GM21717 (cell line): ENCODE measurements around the gene RNF212B.
"Not testable (repeated sequence)": the region's sequence is repeated elsewhere in the genome, so short reads cannot be mapped to it uniquely, and the experiment has no call there.

Experiments
- ATAC-seq: cut with Tn5 transposase; IDR thresholded peaks from one replicate; pipeline ENCODE4 v1.9.1; 2021; ENCODE audit warnings: mild to moderate bottlenecking, moderate library complexity; ENCODE audit not compliant: unreplicated experiment

Gene RNF212B

GRCh38 chr14:23237772-23238594, at the start of gene RNF212B:
TSS of gene RNF212B (plus strand) at chr14:23237936. CDS start at chr14:23240346, 2,410 bp downstream.
- no peak for ATAC-seq

GRCh38 chr14:23193432-23193831, 44.3 kb upstream of the RNF212B start:
- no peak for ATAC-seq

- ATAC-seq: no peak
Observed at GRCh38 chr14:23195552-23196101, 42.1 kb upstream of the RNF212B start.

GRCh38 chr14:23196487-23196886, 41.2 kb upstream of the RNF212B start:
- not testable (repeated sequence) for ATAC-seq

- ATAC-seq: not testable (repeated sequence)
Observed at GRCh38 chr14:23199141-23199540, 38.6 kb upstream of the RNF212B start.

GRCh38 chr14:23202001-23202400, 35.7 kb upstream of the RNF212B start:
- no peak for ATAC-seq

- no peak for ATAC-seq
Observed at GRCh38 chr14:23206422-23207145, 31.2 kb upstream of the RNF212B start.

GRCh38 chr14:23207146-23207540, 30.6 kb upstream of the RNF212B start:
- no peak for ATAC-seq

GRCh38 chr14:23208324-23208723, 29.4 kb upstream of the RNF212B start:
- ATAC-seq: no peak

GRCh38 chr14:23209651-23210423, 27.9 kb upstream of the RNF212B start:
- no peak for ATAC-seq

GRCh38 chr14:23215421-23215820, 22.3 kb upstream of the RNF212B start:
- ATAC-seq: no peak

- no peak for ATAC-seq
Observed at GRCh38 chr14:23217032-23218020, 20.4 kb upstream of the RNF212B start.

GRCh38 chr14:23219075-23219474, 18.7 kb upstream of the RNF212B start:
- no peak for ATAC-seq

GRCh38 chr14:23224958-23225357, 12.8 kb upstream of the RNF212B start:
- ATAC-seq: not testable (repeated sequence)

- no peak for ATAC-seq
Observed at GRCh38 chr14:23227566-23227965, 10.2 kb upstream of the RNF212B start.

GRCh38 chr14:23228812-23229211, 8.9 kb upstream of the RNF212B start:
- no peak for ATAC-seq

- not testable (repeated sequence) for ATAC-seq
Observed at GRCh38 chr14:23232241-23232808, 5.4 kb upstream of the RNF212B start.

- no peak for ATAC-seq
Observed at GRCh38 chr14:23240661-23241060, 2.9 kb downstream of the RNF212B start.

GRCh38 chr14:23241061-23241715, 3.5 kb downstream of the RNF212B start:
- not testable (repeated sequence) for ATAC-seq
